ENCODE results near the gene GFPT1. TPM values are rescaled to one million over a fixed set of nuclear protein-coding genes. Genes with fewer than 3 reads are reported as not detected.

Gene GFPT1
- total RNA-seq, 2 donors from 2014 or later = 31.6 to 34.6 TPM

DNA sequence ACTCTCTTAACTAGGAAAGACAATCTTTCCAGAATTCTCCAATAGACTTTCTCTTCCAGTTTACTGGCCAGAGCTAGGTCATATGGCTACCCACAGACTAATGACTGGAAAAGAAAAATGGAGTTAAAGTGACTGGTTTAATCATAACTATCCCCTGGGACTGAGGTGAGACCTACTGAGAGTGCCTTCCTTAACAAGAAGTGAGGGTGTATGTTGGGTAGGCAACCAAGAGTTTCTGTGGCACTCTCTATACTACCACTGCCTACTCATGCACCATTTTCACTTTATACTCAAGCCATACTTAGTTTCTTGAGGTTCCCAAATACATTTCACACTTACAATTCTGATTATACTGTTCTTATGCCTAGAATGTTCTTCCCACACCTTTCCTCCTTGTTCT is 6.9 kb upstream of the GFPT1 start:
- Histone ChIP-seq H3K27ac (no peak overlapping the region), H3K4me1 (peaks cover 29% of the 10 kb centered on the region), H3K36me3 (replicated peaks in 1 of 2; ENCODE audit: insufficient read depth in 1 of 2, low read depth in 2 of 2) (peaks cover 0 to 4% of the 10 kb centered on the region in 2 donors), H3K9me3 (no peaks in the 10 kb centered on the region), H3K27me3 (no peaks in the 10 kb centered on the region), H3K4me3 (no peak overlapping the region)
- ATAC-seq (no peak), DNase-seq (no peak)
- TF ChIP-seq POLR2A (IDR thresholded peaks at IDR 0.05) = no peak
- TF ChIP-seq, protein P1, sequence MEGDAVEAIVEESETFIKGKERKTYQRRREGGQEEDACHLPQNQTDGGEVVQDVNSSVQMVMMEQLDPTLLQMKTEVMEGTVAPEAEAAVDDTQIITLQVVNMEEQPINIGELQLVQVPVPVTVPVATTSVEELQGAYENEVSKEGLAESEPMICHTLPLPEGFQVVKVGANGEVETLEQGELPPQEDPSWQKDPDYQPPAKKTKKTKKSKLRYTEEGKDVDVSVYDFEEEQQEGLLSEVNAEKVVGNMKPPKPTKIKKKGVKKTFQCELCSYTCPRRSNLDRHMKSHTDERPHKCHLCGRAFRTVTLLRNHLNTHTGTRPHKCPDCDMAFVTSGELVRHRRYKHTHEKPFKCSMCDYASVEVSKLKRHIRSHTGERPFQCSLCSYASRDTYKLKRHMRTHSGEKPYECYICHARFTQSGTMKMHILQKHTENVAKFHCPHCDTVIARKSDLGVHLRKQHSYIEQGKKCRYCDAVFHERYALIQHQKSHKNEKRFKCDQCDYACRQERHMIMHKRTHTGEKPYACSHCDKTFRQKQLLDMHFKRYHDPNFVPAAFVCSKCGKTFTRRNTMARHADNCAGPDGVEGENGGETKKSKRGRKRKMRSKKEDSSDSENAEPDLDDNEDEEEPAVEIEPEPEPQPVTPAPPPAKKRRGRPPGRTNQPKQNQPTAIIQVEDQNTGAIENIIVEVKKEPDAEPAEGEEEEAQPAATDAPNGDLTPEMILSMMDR (IDR thresholded peaks at IDR 0.05) = no peak
- intact Hi-C loops (cut with DNase I) = no loop called here

DNA sequence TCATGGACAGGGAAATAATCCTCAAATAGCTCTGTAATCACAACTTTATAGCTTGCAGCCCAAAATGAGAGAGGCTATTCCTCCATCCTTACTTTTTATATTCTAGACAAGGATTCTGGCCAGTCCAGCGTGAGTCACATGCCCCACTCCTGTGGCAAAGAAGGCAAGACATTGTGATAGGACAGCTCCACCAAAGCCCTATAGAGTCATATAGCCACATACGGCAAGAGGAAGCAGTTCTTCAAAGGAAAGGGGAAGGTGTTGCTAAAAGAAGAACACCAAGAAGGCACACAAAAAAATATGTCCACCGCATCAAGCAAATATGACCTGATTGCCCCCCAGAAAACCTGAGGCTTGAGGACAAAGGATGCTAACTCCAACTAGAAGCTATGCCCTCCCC is 3.4 kb upstream of the GFPT1 start:
- H3K4me1 ChIP-seq = peaks cover 20% of the 10 kb centered on the region
- no peak overlapping the region for H3K4me3 ChIP-seq
- no peak for TF ChIP-seq POLR2A (IDR thresholded peaks at IDR 0.05)
- TF ChIP-seq, protein P1 (IDR thresholded peaks at IDR 0.05) = no peak
- intact Hi-C loops (cut with DNase I) = no loop called here
- WGBS, 2 donors = 47 to 57% methylated on average over 3 of the region's 3 CpGs
- no peaks in the 10 kb centered on the region for H3K9me3 ChIP-seq
- no peak for ATAC-seq
- no peaks in the 10 kb centered on the region for H3K27me3 ChIP-seq
- DNase-seq = no peak
- H3K27ac ChIP-seq = peak overlapping the region in 3 of 4 donors; percentile 6 to 33 (median 22)
- no peaks in the 10 kb centered on the region for H3K36me3 ChIP-seq (replicated peaks in 1 of 2; ENCODE audit: insufficient read depth in 1 of 2, low read depth in 2 of 2)

DNA sequence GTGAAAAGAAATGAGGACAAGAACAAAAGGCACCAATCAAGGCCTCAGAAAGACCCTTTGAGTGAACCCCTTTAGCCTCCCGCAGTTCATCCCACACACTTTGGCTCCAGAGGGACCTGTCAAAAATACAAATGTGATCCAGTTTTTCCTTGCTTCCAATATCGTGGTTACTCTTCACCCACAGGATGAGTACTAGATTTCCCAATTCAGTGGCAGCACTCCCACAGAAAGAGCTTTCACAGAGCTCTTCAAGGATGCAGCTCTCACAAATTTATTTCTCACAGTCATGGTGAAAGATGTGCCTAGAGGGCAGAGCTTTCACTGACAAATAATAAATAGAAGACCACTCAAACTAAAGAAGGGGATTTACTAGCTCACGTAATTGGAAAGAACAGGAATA is 3.0 kb upstream of the GFPT1 start:
- ATAC-seq (no peak), DNase-seq (peak in 1 of 4 donors; percentile 21)
- TF ChIP-seq, protein P1 (IDR thresholded peaks at IDR 0.05) = no peak
- no peak for TF ChIP-seq POLR2A (IDR thresholded peaks at IDR 0.05)
- H3K4me1 ChIP-seq = peaks cover 24% of the 10 kb centered on the region
- intact Hi-C loops (cut with DNase I) = no loop called here
- peak overlapping the region in 3 of 4 donors; percentile 6 to 33 (median 22) for H3K27ac ChIP-seq
- no peaks in the 10 kb centered on the region for H3K9me3 ChIP-seq
- no peaks in the 10 kb centered on the region for H3K27me3 ChIP-seq
- no peak overlapping the region for H3K4me3 ChIP-seq
- no peaks in the 10 kb centered on the region for H3K36me3 ChIP-seq (replicated peaks in 1 of 2; ENCODE audit: insufficient read depth in 1 of 2, low read depth in 2 of 2)
- WGBS, 2 donors = 69 to 85% methylated on average over 3 of the region's 3 CpGs

DNA sequence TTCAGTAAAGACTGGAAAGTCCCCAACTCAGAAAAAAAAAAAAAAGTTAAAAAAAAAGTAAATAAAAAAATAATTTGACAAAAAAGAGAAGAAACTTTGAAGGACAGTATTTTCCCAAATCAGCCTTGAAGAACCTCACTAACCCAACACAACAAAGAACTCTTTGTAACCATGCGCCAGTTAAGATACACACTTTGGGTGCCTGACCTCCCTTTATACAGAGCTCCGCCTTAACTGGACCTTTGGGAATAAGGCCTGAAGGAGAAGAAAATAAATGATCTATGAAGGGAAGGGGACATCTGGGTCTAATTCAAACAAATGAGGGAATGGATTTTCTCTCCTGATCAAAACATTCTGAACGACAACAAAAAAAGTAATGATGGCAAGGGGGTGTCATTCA is 2.2 kb upstream of the GFPT1 start:
- Histone ChIP-seq H3K4me3 (no peak overlapping the region), H3K27ac (no peak overlapping the region), H3K9me3 (no peaks in the 10 kb centered on the region), H3K36me3 (replicated peaks in 1 of 2; ENCODE audit: insufficient read depth in 1 of 2, low read depth in 2 of 2) (no peaks in the 10 kb centered on the region), H3K27me3 (no peaks in the 10 kb centered on the region), H3K4me1 (peaks cover 26% of the 10 kb centered on the region)
- intact Hi-C loops (cut with DNase I) = no loop called here
- TF ChIP-seq, protein P1 (IDR thresholded peaks at IDR 0.05) = no peak
- TF ChIP-seq POLR2A (IDR thresholded peaks at IDR 0.05) = no peak
- no peak for DNase-seq
- no peak for ATAC-seq
- WGBS, 2 donors = 93 to 96% methylated on average over 3 of the region's 3 CpGs

DNA sequence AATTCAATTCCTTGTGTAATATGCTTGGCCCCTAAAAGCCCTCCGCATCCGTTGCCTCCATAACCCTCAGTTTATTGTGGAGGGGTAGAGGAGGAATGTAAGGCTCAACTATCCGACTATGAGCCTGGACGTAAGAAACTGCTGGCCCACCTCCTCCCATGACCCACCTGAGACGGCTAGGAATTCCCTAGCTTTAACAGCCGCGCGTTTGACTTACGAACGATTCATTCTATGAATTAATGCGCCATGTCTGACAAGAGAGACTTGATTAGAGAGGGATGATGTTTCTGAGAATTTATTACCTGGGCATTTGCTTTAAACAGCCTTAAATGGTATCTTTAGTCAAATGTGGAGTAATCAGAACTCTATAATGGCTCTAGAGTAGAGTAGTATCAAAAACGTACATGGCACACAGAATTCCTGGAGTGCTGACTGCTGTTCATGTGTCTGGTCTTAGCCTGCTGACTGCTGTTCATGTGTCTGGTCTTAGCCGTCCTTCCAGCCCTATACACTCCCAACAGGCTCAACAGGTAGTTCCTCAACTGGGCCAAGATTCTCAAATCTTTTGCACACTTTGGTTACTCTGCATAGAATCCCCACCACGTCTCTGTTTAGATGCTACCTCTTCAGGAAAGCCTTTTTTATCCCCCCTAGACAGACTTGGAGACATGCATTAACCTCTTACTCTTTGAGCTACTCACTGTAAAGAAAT is 899 bp upstream of the GFPT1 start:
- Histone ChIP-seq H3K36me3 (replicated peaks in 1 of 2; ENCODE audit: insufficient read depth in 1 of 2, low read depth in 2 of 2) (no peaks in the 10 kb centered on the region), H3K4me1 (peaks cover 36% of the 10 kb centered on the region), H3K27ac (peak overlapping the region; percentile 50 to 96 (median 87)), H3K9me3 (no peaks in the 10 kb centered on the region), H3K4me3 (no peak overlapping the region), H3K27me3 (no peaks in the 10 kb centered on the region)
- DNase-seq (no peak), ATAC-seq (no peak)
- intact Hi-C loops (cut with DNase I) = no loop called here
- TF ChIP-seq, protein P1 (IDR thresholded peaks at IDR 0.05) = no peak
- no peak for TF ChIP-seq POLR2A (IDR thresholded peaks at IDR 0.05)
- 71 to 73% methylated on average over 14 of the region's 14 CpGs for WGBS, 2 donors

Data from body of pancreas (tissue), 4 donors.